ENCODE data around the gene RAI1.
A peak's percentile ranks its signal among the peaks of the same experiment; 100 is the strongest.
"Not testable (repeated sequence)": the region's sequence is repeated elsewhere in the genome, so short reads cannot be mapped to it uniquely, and the experiment has no call there.

RAI1 gene, protein sequence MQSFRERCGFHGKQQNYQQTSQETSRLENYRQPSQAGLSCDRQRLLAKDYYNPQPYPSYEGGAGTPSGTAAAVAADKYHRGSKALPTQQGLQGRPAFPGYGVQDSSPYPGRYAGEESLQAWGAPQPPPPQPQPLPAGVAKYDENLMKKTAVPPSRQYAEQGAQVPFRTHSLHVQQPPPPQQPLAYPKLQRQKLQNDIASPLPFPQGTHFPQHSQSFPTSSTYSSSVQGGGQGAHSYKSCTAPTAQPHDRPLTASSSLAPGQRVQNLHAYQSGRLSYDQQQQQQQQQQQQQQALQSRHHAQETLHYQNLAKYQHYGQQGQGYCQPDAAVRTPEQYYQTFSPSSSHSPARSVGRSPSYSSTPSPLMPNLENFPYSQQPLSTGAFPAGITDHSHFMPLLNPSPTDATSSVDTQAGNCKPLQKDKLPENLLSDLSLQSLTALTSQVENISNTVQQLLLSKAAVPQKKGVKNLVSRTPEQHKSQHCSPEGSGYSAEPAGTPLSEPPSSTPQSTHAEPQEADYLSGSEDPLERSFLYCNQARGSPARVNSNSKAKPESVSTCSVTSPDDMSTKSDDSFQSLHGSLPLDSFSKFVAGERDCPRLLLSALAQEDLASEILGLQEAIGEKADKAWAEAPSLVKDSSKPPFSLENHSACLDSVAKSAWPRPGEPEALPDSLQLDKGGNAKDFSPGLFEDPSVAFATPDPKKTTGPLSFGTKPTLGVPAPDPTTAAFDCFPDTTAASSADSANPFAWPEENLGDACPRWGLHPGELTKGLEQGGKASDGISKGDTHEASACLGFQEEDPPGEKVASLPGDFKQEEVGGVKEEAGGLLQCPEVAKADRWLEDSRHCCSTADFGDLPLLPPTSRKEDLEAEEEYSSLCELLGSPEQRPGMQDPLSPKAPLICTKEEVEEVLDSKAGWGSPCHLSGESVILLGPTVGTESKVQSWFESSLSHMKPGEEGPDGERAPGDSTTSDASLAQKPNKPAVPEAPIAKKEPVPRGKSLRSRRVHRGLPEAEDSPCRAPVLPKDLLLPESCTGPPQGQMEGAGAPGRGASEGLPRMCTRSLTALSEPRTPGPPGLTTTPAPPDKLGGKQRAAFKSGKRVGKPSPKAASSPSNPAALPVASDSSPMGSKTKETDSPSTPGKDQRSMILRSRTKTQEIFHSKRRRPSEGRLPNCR (N-terminal part only)

DNA sequence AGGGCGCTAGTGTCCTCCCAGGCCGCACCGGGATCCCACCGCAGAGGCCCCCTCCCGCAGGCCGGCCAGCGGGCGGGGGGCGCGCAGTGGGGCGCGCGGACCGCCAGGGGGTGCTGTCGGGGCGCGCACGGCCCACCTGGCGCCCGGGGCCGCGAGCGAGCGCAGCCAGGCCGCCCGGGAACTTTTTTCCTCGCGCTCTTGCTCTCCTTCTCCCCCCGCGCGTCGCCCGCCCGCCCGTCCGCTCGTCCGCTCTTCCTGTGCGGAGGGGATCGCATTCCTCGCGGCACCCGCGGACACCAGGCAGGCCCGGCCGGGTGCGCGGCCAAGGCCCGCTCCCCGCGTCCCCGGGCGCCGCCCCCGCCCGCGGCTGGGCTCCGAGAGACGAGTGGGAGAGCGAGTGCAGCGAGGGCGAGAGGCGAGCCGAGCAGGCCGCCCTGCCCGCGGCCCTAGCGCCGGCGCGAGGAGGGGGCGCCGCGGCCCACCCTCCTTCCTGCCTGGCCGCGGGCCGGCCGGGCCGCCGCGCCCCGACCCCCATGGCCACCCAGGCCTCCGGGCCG lies at the start of gene RAI1:
Gene RAI1 (plus strand): TSS at position 272 of the 557 bp plus-strand sequence. CDS start 111,491 bp downstream, outside the sequence.
- Mint-ChIP-seq H3K36me3 (ENCODE audit: low read depth) (peaks cover 7% of the 10 kb centered on the region), H3K4me1 (ENCODE audit: low read depth) (peaks cover 41% of the 10 kb centered on the region), H3K4me3 (peak within 1 kb of the TSS; percentile 90), H3K27ac (peak within 1 kb of the TSS; percentile 92), H3K27me3 (peaks cover 10% of the 10 kb centered on the region), H3K9me3 (no peaks in the 10 kb centered on the region)
- intact Hi-C loops (cut with micrococcal nuclease): loop anchor here (5.0 to 10.0 kb wide), 3 partner anchors 144 to 351 kb away; no protein-coding TSS in a partner anchor

DNA sequence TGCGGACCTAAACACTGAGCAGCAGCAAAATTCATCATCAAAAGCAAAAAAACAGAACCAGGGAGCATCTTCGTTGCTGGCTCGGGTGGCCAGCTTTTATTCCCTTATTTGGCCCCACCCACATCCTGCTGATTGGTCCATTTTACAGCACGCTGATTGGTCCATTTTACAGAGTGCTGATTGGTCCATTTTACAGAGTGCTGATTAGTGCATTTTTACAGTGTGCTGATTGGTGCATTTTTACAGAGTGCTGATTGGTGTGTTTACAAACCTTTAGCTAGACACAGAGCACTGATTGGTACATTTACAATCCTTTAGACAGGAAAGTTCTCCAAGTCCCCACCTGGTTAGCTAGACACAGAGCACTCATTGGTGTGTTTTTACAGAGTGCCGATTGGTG lies 48.6 kb upstream of the RAI1 start:
- H3K36me3 Mint-ChIP-seq (ENCODE audit: low read depth): peaks cover 18% of the 10 kb centered on the region
- intact Hi-C loops (cut with micrococcal nuclease); H3K27me3 Mint-ChIP-seq: not testable (repeated sequence)
- peaks cover 23% of the 10 kb centered on the region for H3K9me3 Mint-ChIP-seq
- H3K4me1 Mint-ChIP-seq (ENCODE audit: low read depth): peaks cover 42% of the 10 kb centered on the region
- H3K4me3 Mint-ChIP-seq: peak overlapping the region; percentile 23
- H3K27ac Mint-ChIP-seq: peak overlapping the region; percentile 74

DNA sequence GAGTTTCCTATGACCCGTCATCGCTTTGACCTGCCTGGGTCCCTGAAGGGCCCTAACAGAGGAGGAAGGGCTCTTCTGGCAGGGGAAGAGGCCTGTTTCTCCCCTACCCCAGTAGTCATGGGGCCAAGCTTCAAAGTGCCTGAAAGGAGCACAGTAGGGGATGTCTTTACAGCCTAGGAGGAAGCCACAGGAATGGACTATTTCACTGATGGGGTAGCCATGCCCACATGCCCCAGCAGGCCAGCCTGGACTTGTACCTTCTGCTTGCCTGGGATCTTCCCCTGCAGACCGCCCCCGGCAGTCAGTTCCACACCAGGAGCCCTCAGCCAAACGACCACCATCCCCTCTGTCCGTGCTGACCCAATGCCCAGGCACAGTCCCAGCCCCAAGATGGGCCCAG lies 47.9 kb upstream of the RAI1 start:
- H3K9me3 Mint-ChIP-seq: peaks cover 23% of the 10 kb centered on the region
- peaks cover 6% of the 10 kb centered on the region for H3K27me3 Mint-ChIP-seq
- peak overlapping the region; percentile 12 for H3K27ac Mint-ChIP-seq
- H3K4me1 Mint-ChIP-seq (ENCODE audit: low read depth): peaks cover 45% of the 10 kb centered on the region
- intact Hi-C loops (cut with micrococcal nuclease): no loop called here
- no peak overlapping the region for H3K4me3 Mint-ChIP-seq
- H3K36me3 Mint-ChIP-seq (ENCODE audit: low read depth): peaks cover 18% of the 10 kb centered on the region

DNA sequence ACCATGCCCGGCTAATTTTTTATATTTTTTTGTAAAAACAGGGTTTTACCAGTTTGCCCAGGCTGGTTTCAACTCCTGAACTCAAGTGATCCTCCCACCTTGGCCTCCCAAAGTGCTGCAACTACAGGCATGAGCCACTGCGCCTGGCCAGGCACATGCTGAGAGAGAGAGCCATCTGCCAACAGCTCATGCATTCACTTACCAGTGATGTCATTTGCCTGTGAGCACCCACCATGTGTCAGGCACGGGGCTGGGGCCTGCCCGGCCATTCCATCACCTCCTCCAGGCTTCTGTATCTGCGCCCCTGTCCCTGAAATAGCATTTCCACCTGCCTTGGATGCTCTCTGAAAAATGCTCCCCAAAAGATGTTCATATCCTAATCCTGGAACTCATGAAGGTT lies 46.1 kb upstream of the RAI1 start:
- Mint-ChIP-seq H3K9me3 (peaks cover 23% of the 10 kb centered on the region), H3K4me3 (no peak overlapping the region), H3K4me1 (ENCODE audit: low read depth) (peaks cover 57% of the 10 kb centered on the region), H3K27me3 (peaks cover 2% of the 10 kb centered on the region), H3K27ac (no peak overlapping the region), H3K36me3 (ENCODE audit: low read depth) (peaks cover 18% of the 10 kb centered on the region)
- intact Hi-C loops (cut with micrococcal nuclease): no loop called here

DNA sequence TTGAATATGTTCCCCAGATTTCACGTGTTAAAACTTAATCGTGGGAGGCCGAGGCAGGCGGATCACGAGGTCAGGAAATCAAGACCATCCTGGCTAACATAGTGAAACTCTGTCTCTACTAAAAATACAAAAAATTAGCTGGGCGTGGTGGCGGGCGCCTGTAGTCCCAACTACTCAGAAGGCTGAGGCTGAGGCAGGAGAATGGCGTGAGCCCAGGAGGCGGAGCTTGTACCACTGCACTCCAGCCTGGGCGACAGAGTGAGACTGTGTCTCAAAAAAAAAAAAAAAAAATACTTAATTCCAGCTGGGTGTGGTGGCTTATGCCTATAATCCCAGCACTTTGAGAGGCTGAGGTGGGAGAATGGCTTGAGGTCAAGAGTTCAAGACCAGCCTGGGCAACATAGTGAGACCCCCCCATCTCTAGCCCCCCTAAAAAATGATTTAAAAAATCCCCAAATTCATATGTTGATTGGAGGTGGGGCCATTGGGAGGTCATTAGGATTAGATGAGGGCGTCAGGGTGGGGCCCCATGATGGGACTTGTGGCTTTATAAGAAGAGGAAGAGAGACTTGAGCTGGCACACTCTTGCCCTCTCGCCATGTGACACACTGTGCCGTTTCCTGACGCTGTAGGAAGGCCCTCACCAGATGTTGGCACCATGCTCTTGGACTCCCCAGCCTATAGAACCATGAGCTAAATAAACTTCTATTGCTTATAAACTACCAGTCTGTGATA lies 45.6 kb upstream of the RAI1 start:
- intact Hi-C loops (cut with micrococcal nuclease); H3K27me3 Mint-ChIP-seq; H3K4me3 Mint-ChIP-seq; H3K27ac Mint-ChIP-seq: not testable (repeated sequence)
- H3K36me3 Mint-ChIP-seq (ENCODE audit: low read depth): peaks cover 18% of the 10 kb centered on the region
- peaks cover 23% of the 10 kb centered on the region for H3K9me3 Mint-ChIP-seq
- H3K4me1 Mint-ChIP-seq (ENCODE audit: low read depth): peaks cover 59% of the 10 kb centered on the region

DNA sequence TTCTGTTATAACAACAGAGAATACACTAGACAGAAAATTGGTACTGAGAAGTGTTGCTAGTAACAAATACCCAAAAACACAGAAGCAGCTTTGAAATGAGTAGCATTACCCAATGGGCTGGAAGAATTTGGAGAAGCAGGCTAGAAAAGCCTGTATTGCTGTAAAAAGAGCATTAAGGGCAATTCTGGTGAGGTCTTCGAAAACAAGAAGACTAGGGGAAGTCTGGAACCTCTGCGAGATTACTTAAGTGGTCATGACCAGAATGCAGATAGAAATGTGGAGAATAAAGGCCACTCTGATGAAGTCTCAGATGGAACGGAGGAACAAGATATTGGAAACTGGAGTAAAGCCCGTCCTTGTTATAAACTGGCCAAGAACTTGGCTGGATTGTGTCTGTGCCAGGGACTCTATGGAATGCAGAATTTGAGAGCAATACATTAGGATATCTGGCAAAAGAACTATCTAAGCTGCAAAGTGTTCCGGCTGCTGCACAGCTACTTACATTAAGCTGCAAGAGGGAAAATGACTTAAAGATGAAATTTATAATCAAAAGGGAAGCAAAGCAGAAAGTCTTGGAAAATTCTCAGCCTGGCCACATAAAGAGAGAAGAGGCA lies 44.9 kb upstream of the RAI1 start:
- Mint-ChIP-seq H3K4me3 (no peak overlapping the region), H3K27ac (peak overlapping the region; percentile 11), H3K4me1 (ENCODE audit: low read depth) (peaks cover 59% of the 10 kb centered on the region), H3K36me3 (ENCODE audit: low read depth) (peaks cover 18% of the 10 kb centered on the region), H3K9me3 (peaks cover 23% of the 10 kb centered on the region), H3K27me3 (no peaks in the 10 kb centered on the region)
- intact Hi-C loops (cut with micrococcal nuclease): no loop called here

DNA sequence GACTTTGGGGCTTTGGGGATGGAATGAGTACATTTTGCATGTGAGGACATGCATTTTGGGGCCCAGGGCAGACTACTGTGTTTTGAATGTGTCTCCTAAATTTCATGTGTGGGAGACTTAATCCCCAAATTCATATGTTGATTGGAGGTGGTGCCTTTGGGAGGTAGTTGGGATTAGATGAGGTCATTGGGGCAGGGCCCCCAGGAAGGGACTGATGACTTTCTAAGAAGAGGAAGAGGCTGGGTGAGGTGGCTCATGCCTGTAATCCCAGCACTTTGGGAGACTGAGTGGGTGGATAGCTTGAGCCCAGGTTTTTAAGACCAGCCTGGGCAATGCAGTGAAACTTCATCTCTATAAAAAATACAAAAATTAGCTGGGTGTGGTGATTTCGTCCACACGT lies 42.8 kb upstream of the RAI1 start:
- H3K36me3 Mint-ChIP-seq (ENCODE audit: low read depth): peaks cover 17% of the 10 kb centered on the region
- no peak overlapping the region for H3K27ac Mint-ChIP-seq
- H3K9me3 Mint-ChIP-seq: peaks cover 21% of the 10 kb centered on the region
- H3K4me3 Mint-ChIP-seq: no peak overlapping the region
- H3K4me1 Mint-ChIP-seq (ENCODE audit: low read depth): peaks cover 45% of the 10 kb centered on the region
- intact Hi-C loops (cut with micrococcal nuclease): no loop called here
- no peaks in the 10 kb centered on the region for H3K27me3 Mint-ChIP-seq

DNA sequence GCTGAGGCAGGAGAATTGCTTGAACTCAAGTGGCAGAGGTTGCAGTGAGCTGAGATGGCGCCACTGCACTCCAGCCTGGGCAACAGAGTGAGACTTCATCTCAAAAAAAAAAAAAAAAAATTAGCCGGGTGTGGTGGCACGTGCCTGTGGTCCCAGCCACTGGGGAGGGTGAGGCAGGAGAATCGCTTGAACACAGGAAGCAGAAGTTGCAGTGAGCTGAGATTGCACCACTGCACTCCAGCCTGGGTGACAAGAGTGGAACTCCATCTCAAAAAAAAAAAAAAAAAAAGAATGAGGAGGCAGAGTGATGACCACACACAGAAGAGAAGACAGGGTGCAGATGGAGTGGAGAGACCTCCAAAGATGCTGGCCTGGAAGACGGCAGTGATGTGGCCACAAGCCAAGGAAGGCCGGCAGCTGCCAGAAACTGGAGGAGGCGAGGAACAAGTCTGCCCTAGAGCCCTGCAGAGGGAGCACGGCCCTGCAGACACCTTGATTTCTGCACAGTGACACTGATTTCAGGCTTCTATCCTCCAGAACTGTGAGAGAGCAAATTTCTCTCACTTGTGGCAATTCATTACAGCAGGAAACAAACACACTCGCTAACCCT lies 41.5 kb upstream of the RAI1 start:
- Mint-ChIP-seq H3K4me1 (ENCODE audit: low read depth) (peaks cover 34% of the 10 kb centered on the region), H3K36me3 (ENCODE audit: low read depth) (peaks cover 11% of the 10 kb centered on the region), H3K9me3 (peaks cover 14% of the 10 kb centered on the region)
- intact Hi-C loops (cut with micrococcal nuclease): loop anchor here (5.0 kb wide), 1 partner anchor 47 kb away; the partner anchor contains the start of gene PEMT
- H3K4me3 Mint-ChIP-seq, H3K27ac Mint-ChIP-seq, H3K27me3 Mint-ChIP-seq: not testable (repeated sequence)

DNA sequence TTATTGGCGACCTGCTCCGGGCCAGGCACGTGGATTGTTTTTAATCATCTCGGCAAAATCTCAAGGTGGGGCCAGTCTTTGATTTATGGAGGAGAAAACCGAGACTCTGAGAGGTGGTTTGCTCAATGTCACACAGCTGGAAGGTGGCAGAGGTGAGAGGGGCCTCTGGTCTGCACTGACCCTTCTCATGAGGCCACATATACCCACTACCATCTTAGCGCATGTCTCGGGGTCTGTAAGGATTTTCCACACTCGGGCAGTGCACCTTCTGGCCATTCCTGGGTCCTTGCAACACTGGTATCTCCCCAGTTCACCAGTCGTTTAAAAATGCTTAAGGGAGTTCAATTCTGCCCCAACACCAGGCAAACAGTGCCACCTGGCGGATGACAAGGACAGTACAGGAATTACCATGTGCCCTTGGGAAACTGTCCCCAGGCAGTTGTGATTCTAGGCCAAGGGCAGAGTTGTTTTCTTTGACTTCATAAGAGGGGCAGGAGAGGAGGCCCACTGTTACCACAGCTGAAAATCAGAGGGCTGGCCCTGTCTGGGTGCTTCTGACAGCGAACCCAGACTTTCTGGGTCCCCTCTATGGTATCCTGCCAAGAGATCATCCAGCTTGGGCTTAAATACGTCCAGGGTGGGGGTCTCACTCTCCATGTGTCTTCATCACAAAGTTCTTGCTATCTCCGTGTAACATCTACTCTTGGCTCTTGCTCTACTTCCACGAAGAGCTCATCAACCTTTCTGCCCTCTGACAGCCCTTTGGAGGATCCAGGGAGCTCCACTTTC lies 39.4 kb upstream of the RAI1 start:
- Mint-ChIP-seq H3K9me3 (peaks cover 3% of the 10 kb centered on the region), H3K27ac (no peak overlapping the region), H3K4me3 (no peak overlapping the region), H3K27me3 (peaks cover 7% of the 10 kb centered on the region), H3K36me3 (ENCODE audit: low read depth) (peaks cover 2% of the 10 kb centered on the region), H3K4me1 (ENCODE audit: low read depth) (peaks cover 25% of the 10 kb centered on the region)
- intact Hi-C loops (cut with micrococcal nuclease): loop anchor here (1.0 to 5.0 kb wide), 3 partner anchors 50 to 286 kb away; partner anchors contain the start of gene PEMT

DNA sequence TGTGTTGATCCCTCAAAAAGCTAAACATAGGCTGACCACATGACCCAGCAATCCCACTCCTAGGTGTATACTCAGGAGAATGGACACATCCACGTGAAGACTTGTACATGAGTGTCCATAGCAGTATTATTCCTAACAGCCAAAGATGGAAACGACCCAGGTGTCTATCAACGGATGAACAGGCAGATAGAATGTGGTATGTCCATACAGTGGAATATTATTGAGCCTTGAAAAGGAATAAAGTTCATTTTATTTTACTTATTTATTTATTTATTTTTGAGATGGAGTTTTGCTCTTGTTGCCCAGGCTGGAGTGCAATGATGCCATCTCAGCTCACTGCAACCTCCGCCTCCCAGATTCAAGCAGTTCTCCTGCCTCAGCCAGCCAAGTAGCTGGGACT lies 36.1 kb upstream of the RAI1 start:
- H3K27ac Mint-ChIP-seq; H3K4me1 Mint-ChIP-seq (ENCODE audit: low read depth); H3K4me3 Mint-ChIP-seq; intact Hi-C loops (cut with micrococcal nuclease); H3K36me3 Mint-ChIP-seq (ENCODE audit: low read depth); H3K9me3 Mint-ChIP-seq: not testable (repeated sequence)
- peaks cover 18% of the 10 kb centered on the region for H3K27me3 Mint-ChIP-seq

DNA sequence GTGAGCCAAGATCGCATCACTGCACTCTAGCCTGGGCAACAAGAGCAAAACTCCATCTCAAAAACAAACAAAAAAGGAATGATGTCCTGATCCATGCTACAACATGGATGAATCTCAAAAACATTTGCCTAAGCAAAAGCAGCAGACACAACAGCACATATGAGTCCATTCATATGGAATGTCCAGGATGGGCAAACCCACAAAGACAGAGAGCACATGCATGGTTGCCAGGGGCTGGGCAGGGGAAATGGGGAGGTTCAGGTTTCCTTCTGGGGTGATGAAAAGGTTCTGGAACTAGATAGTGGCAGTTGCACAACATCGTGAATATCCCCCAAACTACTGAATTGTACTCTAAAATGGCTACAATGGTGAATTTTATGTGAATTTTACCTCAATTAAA lies 35.3 kb upstream of the RAI1 start:
- intact Hi-C loops (cut with micrococcal nuclease): no loop called here
- H3K27me3 Mint-ChIP-seq: peaks cover 21% of the 10 kb centered on the region
- H3K4me1 Mint-ChIP-seq (ENCODE audit: low read depth): no peaks in the 10 kb centered on the region

More for the DNA sequence above, 35.3 kb upstream of the RAI1 start:
- no peaks in the 10 kb centered on the region for H3K36me3 Mint-ChIP-seq (ENCODE audit: low read depth)
- H3K9me3 Mint-ChIP-seq: peaks cover 9% of the 10 kb centered on the region
- H3K27ac Mint-ChIP-seq: no peak overlapping the region
- H3K4me3 Mint-ChIP-seq: no peak overlapping the region

All from dendritic cell treated with granulocyte-macrophage colony-stimulating factor and Interleukin-4, amounts not matched to agents 40 ng/mL and 50 ng/mL, for 4 days (primary cell).